CD4-positive, alpha-beta T cell treated with Interleukin-15 for 1 hour (primary cell): ENCODE data around the gene ZEB2.

Source experiments
- DNase-seq: peaks from one replicate; pipeline ENCODE4 v3.0.0-alpha.2; 2020

Gene ZEB2

GRCh38 chr2:144493027-144493809 is 26.7 kb downstream of the ZEB2 start:
- DNase-seq: no peak

- no peak for DNase-seq
Measured at GRCh38 chr2:144490857-144491256, 29.1 kb downstream of the ZEB2 start.

GRCh38 chr2:144490017-144490416 is 29.9 kb downstream of the ZEB2 start:
- no peak for DNase-seq

GRCh38 chr2:144489315-144489916 is 30.5 kb downstream of the ZEB2 start:
- DNase-seq: no peak

GRCh38 chr2:144484201-144484948 is 35.5 kb downstream of the ZEB2 start:
- DNase-seq: no peak

- DNase-seq: no peak
Measured at GRCh38 chr2:144481666-144482065, 38.3 kb downstream of the ZEB2 start.

GRCh38 chr2:144481109-144481508 is 38.8 kb downstream of the ZEB2 start:
- DNase-seq: no peak

GRCh38 chr2:144480285-144480684 is 39.6 kb downstream of the ZEB2 start:
- DNase-seq: no peak

- no peak for DNase-seq
Measured at GRCh38 chr2:144479659-144480058, 40.3 kb downstream of the ZEB2 start.

GRCh38 chr2:144479138-144479537 is 40.8 kb downstream of the ZEB2 start:
- DNase-seq: no peak

- no peak for DNase-seq
Measured at GRCh38 chr2:144477957-144478311, 42.0 kb downstream of the ZEB2 start.

GRCh38 chr2:144477281-144477956 is 42.5 kb downstream of the ZEB2 start:
- no peak for DNase-seq

- DNase-seq: no peak
Measured at GRCh38 chr2:144476682-144477081, 43.2 kb downstream of the ZEB2 start.

GRCh38 chr2:144475569-144476275 is 44.2 kb downstream of the ZEB2 start:
- DNase-seq: no peak

- no peak for DNase-seq
Measured at GRCh38 chr2:144475044-144475443, 44.9 kb downstream of the ZEB2 start.

- DNase-seq: no peak
Measured at GRCh38 chr2:144474017-144474416, 45.9 kb downstream of the ZEB2 start.

GRCh38 chr2:144472911-144473310 is 47.0 kb downstream of the ZEB2 start:
- DNase-seq: no peak

GRCh38 chr2:144472046-144472412 is 47.9 kb downstream of the ZEB2 start:
- no peak for DNase-seq

- DNase-seq: no peak
Measured at GRCh38 chr2:144471305-144472045, 48.4 kb downstream of the ZEB2 start.

GRCh38 chr2:144470816-144471215 is 49.1 kb downstream of the ZEB2 start:
- DNase-seq: no peak

GRCh38 chr2:144470334-144470733 is 49.6 kb downstream of the ZEB2 start:
- DNase-seq: no peak

- DNase-seq: no peak
Measured at GRCh38 chr2:144469798-144470197, 50.1 kb downstream of the ZEB2 start.
